ENCODE results near the gene SMARCC1.
"Not testable (repeated sequence)": the region's sequence is repeated elsewhere in the genome, so short reads cannot be mapped to it uniquely, and the experiment has no call there.

Gene SMARCC1

GRCh38 chr3:47746264-47746663 is 35.4 kb downstream of the SMARCC1 start:
- Histone ChIP-seq H3K4me3 (ENCODE audit: low read depth, low read length) (no peak overlapping the region), H3K36me3 (peaks cover 79% of the 10 kb centered on the region), H3K27me3 (ENCODE audit: insufficient read depth, low read depth, severe bottlenecking) (no peaks in the 10 kb centered on the region), H3K27ac (no peak overlapping the region), H3K9me3 (ENCODE audit: severe bottlenecking) (no peaks in the 10 kb centered on the region)
- no peak for TF ChIP-seq CTCF (IDR thresholded peaks at IDR 0.05; ENCODE audit: low read depth, low read length)
- DNase-seq, result no peak

- DNase-seq, result no peak
- Histone ChIP-seq H3K27ac (no peak overlapping the region), H3K4me3 (ENCODE audit: low read depth, low read length) (no peak overlapping the region), H3K27me3 (ENCODE audit: insufficient read depth, low read depth, severe bottlenecking) (no peaks in the 10 kb centered on the region), H3K36me3 (peaks cover 85% of the 10 kb centered on the region), H3K9me3 (ENCODE audit: severe bottlenecking) (no peaks in the 10 kb centered on the region)
- TF ChIP-seq CTCF (IDR thresholded peaks at IDR 0.05; ENCODE audit: low read depth, low read length), result no peak
Observed at GRCh38 chr3:47743855-47744254, 37.8 kb downstream of the SMARCC1 start.

GRCh38 chr3:47743352-47743751 is 38.3 kb downstream of the SMARCC1 start:
- not testable (repeated sequence) for DNase-seq; H3K4me3 ChIP-seq (ENCODE audit: low read depth, low read length); H3K27me3 ChIP-seq (ENCODE audit: insufficient read depth, low read depth, severe bottlenecking); H3K27ac ChIP-seq; H3K9me3 ChIP-seq (ENCODE audit: severe bottlenecking)
- peaks cover 84% of the 10 kb centered on the region for H3K36me3 ChIP-seq

GRCh38 chr3:47741925-47742324 is 39.8 kb downstream of the SMARCC1 start:
- H3K36me3 ChIP-seq, result peaks cover 88% of the 10 kb centered on the region

GRCh38 chr3:47732143-47732542 is 49.5 kb downstream of the SMARCC1 start:
- Histone ChIP-seq H3K36me3 (peaks cover 100% of the 10 kb centered on the region), H3K27me3 (ENCODE audit: insufficient read depth, low read depth, severe bottlenecking) (no peaks in the 10 kb centered on the region), H3K4me3 (ENCODE audit: low read depth, low read length) (no peak overlapping the region), H3K9me3 (ENCODE audit: severe bottlenecking) (no peaks in the 10 kb centered on the region), H3K27ac (no peak overlapping the region)
- DNase-seq, result no peak
- TF ChIP-seq CTCF (IDR thresholded peaks at IDR 0.05; ENCODE audit: low read depth, low read length), result no peak

More at GRCh38 chr3:47741925-47742324, 39.8 kb downstream of the SMARCC1 start:
- no peak for TF ChIP-seq CTCF (IDR thresholded peaks at IDR 0.05; ENCODE audit: low read depth, low read length)
- H3K4me3 ChIP-seq (ENCODE audit: low read depth, low read length), result no peak overlapping the region
- H3K27me3 ChIP-seq (ENCODE audit: insufficient read depth, low read depth, severe bottlenecking), result no peaks in the 10 kb centered on the region
- H3K9me3 ChIP-seq (ENCODE audit: severe bottlenecking), result no peaks in the 10 kb centered on the region
- DNase-seq, result no peak
- H3K27ac ChIP-seq, result no peak overlapping the region

- no peak overlapping the region for H3K4me3 ChIP-seq (ENCODE audit: low read depth, low read length)
- no peaks in the 10 kb centered on the region for H3K9me3 ChIP-seq (ENCODE audit: severe bottlenecking)
- H3K27ac ChIP-seq, result no peak overlapping the region
- H3K36me3 ChIP-seq, result peaks cover 100% of the 10 kb centered on the region
- TF ChIP-seq CTCF (IDR thresholded peaks at IDR 0.05; ENCODE audit: low read depth, low read length), result no peak
- DNase-seq, result no peak
- no peaks in the 10 kb centered on the region for H3K27me3 ChIP-seq (ENCODE audit: insufficient read depth, low read depth, severe bottlenecking)
Observed at GRCh38 chr3:47731061-47731460, 50.6 kb downstream of the SMARCC1 start.

Measured in WERI-Rb-1 (cell line).